Rectal smooth muscle tissue (tissue), 1 donor: ENCODE measurements around the gene FBLN5.

Source experiments
- H3K27ac ChIP-seq: one replicate; pipeline ENCODE4 v1.7.0; 2013; ENCODE audit warnings: low read depth, low read length, inconsistent platforms
- H3K27me3 ChIP-seq: one replicate; pipeline ENCODE4 v1.7.0; 2013; ENCODE audit warnings: low read length; ENCODE audit not compliant: control insufficient read depth, insufficient read depth
- H3K36me3 ChIP-seq: one replicate; pipeline ENCODE4 v1.7.0; 2013; ENCODE audit warnings: low read length; ENCODE audit not compliant: control insufficient read depth, insufficient read depth
- H3K4me1 ChIP-seq: one replicate; pipeline ENCODE4 v1.7.0; 2013; ENCODE audit warnings: low read length; ENCODE audit not compliant: control insufficient read depth, insufficient read depth
- H3K4me3 ChIP-seq: one replicate; pipeline ENCODE4 v1.7.0; 2013; ENCODE audit warnings: low read length
- H3K9ac ChIP-seq: one replicate; pipeline ENCODE4 v1.7.0; 2013; ENCODE audit warnings: low read length

FBLN5 gene

GRCh38 chr14:91918186-91918883 lies 29.2 kb downstream of the FBLN5 start:
- no peak overlapping the region for H3K27ac ChIP-seq

GRCh38 chr14:91912035-91912434 lies 35.5 kb downstream of the FBLN5 start:
- Histone ChIP-seq H3K27ac (no peak overlapping the region), H3K27me3 (no peaks in the 10 kb centered on the region), H3K4me3 (no peak overlapping the region), H3K9ac (no peak overlapping the region), H3K4me1 (no peaks in the 10 kb centered on the region), H3K36me3 (no peaks in the 10 kb centered on the region)

More at GRCh38 chr14:91918186-91918883, 29.2 kb downstream of the FBLN5 start:
- Histone ChIP-seq H3K9ac (no peak overlapping the region), H3K4me1 (no peaks in the 10 kb centered on the region), H3K36me3 (no peaks in the 10 kb centered on the region), H3K27me3 (no peaks in the 10 kb centered on the region), H3K4me3 (no peak overlapping the region)

DNA sequence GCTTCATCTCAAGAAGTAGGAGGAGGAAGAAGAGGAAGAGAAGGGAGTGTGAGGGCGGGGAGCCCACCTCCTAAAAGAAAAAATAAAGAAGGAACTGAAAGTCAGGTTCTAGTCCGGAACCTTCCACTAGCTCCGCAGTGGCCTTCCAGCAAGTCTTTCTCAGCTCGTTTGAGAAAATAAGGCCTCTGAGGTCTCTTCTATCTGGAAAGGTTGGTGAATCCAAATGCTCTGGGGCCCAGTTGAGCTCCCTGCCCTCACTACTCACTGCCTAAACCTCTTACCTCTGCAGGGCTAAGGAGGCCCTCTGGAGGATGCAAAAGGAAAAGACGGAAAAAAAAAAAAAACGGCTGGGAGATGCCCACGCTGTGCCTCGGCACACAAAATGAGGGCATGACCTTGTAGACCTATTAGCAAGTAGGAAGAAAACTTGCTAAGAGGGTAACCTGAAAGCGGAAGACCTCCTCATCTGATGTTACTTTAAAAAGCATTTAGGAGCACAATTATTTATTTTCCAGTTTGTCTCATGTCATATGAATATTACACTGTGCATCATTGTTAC lies 35.9 kb downstream of the FBLN5 start:
- Histone ChIP-seq H3K9ac (no peak overlapping the region), H3K27me3 (no peaks in the 10 kb centered on the region), H3K4me3 (no peak overlapping the region), H3K4me1 (no peaks in the 10 kb centered on the region), H3K27ac (no peak overlapping the region), H3K36me3 (no peaks in the 10 kb centered on the region)

- Histone ChIP-seq H3K4me3 (no peak overlapping the region), H3K27me3 (no peaks in the 10 kb centered on the region), H3K36me3 (no peaks in the 10 kb centered on the region), H3K4me1 (no peaks in the 10 kb centered on the region), H3K27ac (no peak overlapping the region), H3K9ac (no peak overlapping the region)
Measured at GRCh38 chr14:91910196-91910595, 37.3 kb downstream of the FBLN5 start.

DNA sequence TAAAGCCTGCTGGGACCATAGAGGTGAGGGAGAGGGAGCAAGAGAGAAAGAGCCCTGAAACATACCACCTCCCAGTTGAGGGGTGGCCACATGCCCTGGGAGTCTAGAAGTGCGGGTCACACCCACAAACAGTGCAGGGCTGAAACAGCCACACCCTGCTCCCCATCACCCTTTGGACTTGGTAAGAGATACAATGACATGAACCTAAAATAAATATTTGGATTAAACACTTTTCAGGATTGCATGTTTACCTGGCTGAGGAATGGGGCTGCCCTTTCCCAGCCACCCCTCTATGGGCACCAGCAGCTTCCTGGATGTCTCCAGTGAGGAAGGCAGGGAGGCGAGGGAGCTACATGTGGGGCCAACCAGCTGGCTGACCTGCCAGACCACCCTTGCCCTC lies 41.1 kb downstream of the FBLN5 start:
- peaks cover 12% of the 10 kb centered on the region for H3K4me1 ChIP-seq
- no peak overlapping the region for H3K27ac ChIP-seq
- H3K4me3 ChIP-seq = no peak overlapping the region
- H3K36me3 ChIP-seq = no peaks in the 10 kb centered on the region
- H3K27me3 ChIP-seq = no peaks in the 10 kb centered on the region
- H3K9ac ChIP-seq = no peak overlapping the region

DNA sequence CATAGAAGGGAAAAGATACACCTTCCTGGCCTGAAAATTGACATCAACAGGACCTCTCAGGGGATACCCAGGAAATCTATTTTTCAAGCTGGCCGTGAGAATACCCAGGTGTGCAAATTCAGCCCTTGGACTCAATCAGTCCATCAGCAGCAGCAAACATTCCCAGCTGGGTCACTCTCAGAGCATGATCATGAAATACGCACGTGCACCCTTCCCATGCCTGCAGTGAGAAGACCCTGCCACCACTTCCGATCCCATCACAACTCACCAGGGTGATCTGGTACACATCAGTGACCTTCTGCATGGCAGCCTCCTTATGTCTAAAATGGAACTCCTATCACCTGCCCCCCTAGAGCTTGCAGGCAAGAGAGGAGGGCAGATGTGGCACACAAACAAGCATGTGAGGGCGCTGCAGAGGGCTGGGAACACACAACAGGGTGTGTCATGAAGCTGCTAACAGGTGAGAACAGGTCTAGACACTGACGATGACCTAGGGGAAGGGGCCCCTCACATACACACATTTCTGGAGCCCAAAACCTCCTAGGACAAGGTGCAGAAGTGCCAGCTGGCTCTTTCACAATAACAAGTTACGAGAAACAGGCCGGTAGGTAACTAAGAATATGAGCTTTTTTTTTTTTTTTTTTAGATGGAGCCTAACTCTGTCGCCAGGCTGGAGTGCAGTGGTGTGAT lies 42.4 kb downstream of the FBLN5 start:
- no peak overlapping the region for H3K4me3 ChIP-seq
- H3K36me3 ChIP-seq = no peaks in the 10 kb centered on the region
- no peaks in the 10 kb centered on the region for H3K27me3 ChIP-seq
- H3K27ac ChIP-seq = no peak overlapping the region
- no peak overlapping the region for H3K9ac ChIP-seq
- H3K4me1 ChIP-seq = peaks cover 15% of the 10 kb centered on the region

DNA sequence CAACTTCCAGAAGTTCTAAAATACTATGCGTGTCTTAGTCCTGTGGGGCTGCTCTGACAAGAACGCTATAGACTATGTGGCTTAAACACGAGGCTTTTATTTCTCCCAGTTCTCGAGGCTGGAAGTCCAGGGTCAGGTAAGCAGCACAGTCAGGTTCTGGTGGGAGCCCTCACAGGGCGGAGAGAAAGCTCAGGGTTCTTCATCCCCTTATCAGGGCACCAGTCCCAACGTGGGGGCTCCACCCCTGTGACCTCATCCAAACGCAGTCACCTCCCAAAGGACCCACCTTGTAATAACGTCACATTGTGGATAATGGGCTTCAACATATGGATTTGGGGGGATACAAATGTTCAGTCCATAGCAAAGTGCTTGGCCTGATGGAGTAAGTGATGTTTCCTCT lies 43.0 kb downstream of the FBLN5 start:
- H3K4me3 ChIP-seq = no peak overlapping the region
- H3K36me3 ChIP-seq = no peaks in the 10 kb centered on the region
- H3K27ac ChIP-seq = no peak overlapping the region
- H3K27me3 ChIP-seq = no peaks in the 10 kb centered on the region
- peaks cover 15% of the 10 kb centered on the region for H3K4me1 ChIP-seq
- no peak overlapping the region for H3K9ac ChIP-seq

GRCh38 chr14:91903070-91903469 lies 44.4 kb downstream of the FBLN5 start:
- no peaks in the 10 kb centered on the region for H3K27me3 ChIP-seq
- H3K4me3 ChIP-seq = no peak overlapping the region
- H3K9ac ChIP-seq = no peak overlapping the region
- H3K4me1 ChIP-seq = peaks cover 18% of the 10 kb centered on the region
- no peaks in the 10 kb centered on the region for H3K36me3 ChIP-seq
- no peak overlapping the region for H3K27ac ChIP-seq

- H3K4me3 ChIP-seq = no peak overlapping the region
- no peaks in the 10 kb centered on the region for H3K27me3 ChIP-seq
- peaks cover 21% of the 10 kb centered on the region for H3K4me1 ChIP-seq
- H3K9ac ChIP-seq = no peak overlapping the region
- H3K27ac ChIP-seq = no peak overlapping the region
- H3K36me3 ChIP-seq = no peaks in the 10 kb centered on the region
Measured at GRCh38 chr14:91902336-91902735, 45.2 kb downstream of the FBLN5 start.

GRCh38 chr14:91901449-91902226 lies 45.9 kb downstream of the FBLN5 start:
- H3K27ac ChIP-seq = peak overlapping the region; percentile 63
- peak overlapping the region; percentile 12 for H3K4me3 ChIP-seq
- peaks cover 28% of the 10 kb centered on the region for H3K4me1 ChIP-seq
- H3K27me3 ChIP-seq = no peaks in the 10 kb centered on the region
- H3K36me3 ChIP-seq = no peaks in the 10 kb centered on the region
- H3K9ac ChIP-seq = no peak overlapping the region

- no peak overlapping the region for H3K27ac ChIP-seq
Measured at GRCh38 chr14:91899806-91900205, 47.7 kb downstream of the FBLN5 start.

GRCh38 chr14:91899213-91899612 lies 48.3 kb downstream of the FBLN5 start:
- peaks cover 29% of the 10 kb centered on the region for H3K4me1 ChIP-seq
- no peak overlapping the region for H3K4me3 ChIP-seq
- no peaks in the 10 kb centered on the region for H3K27me3 ChIP-seq
- no peak overlapping the region for H3K27ac ChIP-seq
- H3K9ac ChIP-seq = no peak overlapping the region
- H3K36me3 ChIP-seq = no peaks in the 10 kb centered on the region

More at GRCh38 chr14:91899806-91900205, 47.7 kb downstream of the FBLN5 start:
- H3K4me3 ChIP-seq = no peak overlapping the region
- H3K9ac ChIP-seq = no peak overlapping the region
- H3K27me3 ChIP-seq = no peaks in the 10 kb centered on the region
- H3K4me1 ChIP-seq = peaks cover 29% of the 10 kb centered on the region
- no peaks in the 10 kb centered on the region for H3K36me3 ChIP-seq
